Measurements from ENCODE around the gene STARD3NL.
"Not testable (repeated sequence)": the region's sequence is repeated elsewhere in the genome, so short reads cannot be mapped to it uniquely, and the experiment has no call there.

The STARD3NL gene, protein sequence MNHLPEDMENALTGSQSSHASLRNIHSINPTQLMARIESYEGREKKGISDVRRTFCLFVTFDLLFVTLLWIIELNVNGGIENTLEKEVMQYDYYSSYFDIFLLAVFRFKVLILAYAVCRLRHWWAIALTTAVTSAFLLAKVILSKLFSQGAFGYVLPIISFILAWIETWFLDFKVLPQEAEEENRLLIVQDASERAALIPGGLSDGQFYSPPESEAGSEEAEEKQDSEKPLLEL

DNA sequence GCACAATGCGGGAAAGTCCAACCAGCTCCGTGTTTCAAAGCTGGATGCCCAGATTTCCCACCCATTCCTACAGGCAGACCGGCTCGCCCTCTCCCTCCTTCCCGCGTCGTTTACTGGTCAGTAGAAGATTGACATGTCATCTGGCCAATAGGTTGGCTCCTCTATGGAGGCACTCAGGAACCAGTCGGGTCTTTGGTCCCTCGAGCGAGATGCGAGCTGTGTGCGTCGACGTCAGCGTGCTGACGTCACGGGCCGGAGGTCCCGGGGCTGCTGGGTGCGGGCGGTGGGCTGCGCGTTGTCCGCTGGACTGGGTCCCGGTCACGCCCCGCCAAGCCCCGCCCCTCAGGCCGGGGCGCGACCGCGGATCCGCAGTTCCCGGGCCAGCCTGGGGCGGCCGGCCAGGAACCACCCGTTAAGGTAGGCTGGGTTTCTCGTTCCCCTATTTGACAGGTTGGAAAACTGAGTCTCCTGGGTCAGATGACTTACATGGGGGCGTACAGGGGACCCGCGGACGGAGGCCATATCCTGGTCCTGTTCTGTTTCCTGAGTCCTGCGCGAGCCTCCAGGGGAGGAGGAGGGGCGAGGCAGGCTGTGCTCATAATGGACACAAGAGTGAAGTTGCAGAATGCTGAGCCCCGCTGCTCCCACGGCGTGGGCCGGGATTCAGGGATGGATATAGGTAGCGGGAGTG is at the start of gene STARD3NL:
STARD3NL (plus strand) TSS at position 242 of the 691 bp plus-strand sequence. CDS start 29,260 bp downstream, outside the sequence.
- in situ Hi-C loops (cut with HindIII; ENCODE audit: low pct_ligation_motif_present, low pct_unique_long_range_greater_than_20kb, low sequenced_read_pairs): loop anchor here (25.0 kb wide), 1 partner anchor 266 kb away; the partner anchor contains the start of genes EPDR1 and SFRP4
- DNase-seq: peak; percentile 100

DNA sequence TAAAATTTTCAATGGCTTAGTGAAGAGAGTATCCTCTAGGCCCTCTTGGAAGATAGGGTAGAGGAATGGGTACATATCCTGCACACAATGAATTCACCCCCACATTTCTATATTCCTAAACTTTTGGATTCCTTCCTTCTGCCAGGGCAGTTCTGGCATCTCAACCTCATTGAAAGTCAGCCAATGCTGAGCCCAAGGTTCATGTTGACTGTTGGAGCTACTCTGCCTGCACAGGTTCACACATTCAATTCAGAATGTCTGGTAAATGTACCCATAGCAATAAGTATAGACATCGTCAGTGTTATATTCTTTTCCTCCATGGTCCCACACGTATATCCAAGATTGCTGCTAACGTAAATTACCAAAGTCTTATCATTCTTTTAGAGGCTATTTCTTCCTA is 48.9 kb upstream of the STARD3NL start:
- no peak for DNase-seq
- in situ Hi-C loops (cut with HindIII; ENCODE audit: low pct_ligation_motif_present, low pct_unique_long_range_greater_than_20kb, low sequenced_read_pairs): no loop called here

DNA sequence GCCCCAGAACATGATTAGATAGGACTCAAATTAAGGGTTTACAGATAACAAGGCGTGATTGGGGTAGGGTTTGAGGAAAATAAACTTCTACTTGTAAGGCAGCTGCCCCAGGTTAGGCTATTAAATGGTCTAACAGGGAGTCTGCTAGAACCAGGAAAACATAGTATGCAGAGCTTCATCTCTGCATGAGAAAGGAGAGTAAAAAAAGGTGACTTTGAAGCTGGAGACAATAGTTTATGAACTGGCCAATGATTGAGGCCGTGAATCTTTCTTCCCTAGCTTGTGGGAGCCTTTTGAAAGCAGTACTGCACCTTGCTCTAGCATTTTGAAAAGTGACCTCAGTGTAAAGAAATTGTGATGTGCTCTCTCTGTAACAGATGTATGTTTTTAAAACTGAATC is 48.5 kb upstream of the STARD3NL start:
- no peak for DNase-seq
- in situ Hi-C loops (cut with HindIII; ENCODE audit: low pct_ligation_motif_present, low pct_unique_long_range_greater_than_20kb, low sequenced_read_pairs): no loop called here

DNA sequence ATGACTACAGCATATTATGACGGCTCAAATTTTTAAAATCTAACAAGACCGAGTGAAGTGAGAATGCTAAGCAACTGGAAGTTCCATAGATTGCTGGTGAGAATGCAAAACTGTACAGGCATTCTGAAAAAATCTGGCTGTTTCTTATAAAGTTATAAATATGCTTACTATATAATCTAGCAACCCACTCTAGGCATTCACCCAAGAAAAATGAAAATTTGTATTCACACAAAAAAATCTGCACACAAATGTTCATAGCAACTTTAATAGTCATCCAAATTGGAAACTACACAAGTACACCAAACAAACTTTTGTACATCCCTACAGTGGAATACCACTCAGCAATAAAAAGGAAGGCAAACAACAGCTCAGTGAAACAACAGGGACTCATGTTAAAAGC is 39.9 kb upstream of the STARD3NL start:
- in situ Hi-C loops (cut with HindIII; ENCODE audit: low pct_ligation_motif_present, low pct_unique_long_range_greater_than_20kb, low sequenced_read_pairs): no loop called here
- DNase-seq: no peak

DNA sequence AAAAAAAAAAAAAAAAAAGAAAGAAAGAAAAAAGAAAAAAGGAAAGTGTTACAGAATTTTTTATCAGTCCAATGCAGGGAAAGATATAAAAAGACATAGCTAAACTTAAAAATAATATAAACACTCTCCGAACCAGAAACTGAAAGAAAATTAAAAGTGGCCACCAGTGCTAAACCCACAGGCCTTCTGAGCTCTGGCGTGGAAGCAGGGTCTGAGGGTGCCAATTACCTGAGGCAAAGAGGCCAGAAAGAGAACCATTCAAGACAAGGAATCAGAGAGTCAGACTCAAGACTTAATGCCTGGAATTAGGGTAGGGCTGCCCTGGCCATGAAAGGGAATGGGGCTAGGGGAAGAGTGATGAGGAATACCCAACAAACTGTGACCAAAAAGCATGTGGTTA is 36.9 kb upstream of the STARD3NL start:
- no peak for DNase-seq
- in situ Hi-C loops (cut with HindIII; ENCODE audit: low pct_ligation_motif_present, low pct_unique_long_range_greater_than_20kb, low sequenced_read_pairs): no loop called here

DNA sequence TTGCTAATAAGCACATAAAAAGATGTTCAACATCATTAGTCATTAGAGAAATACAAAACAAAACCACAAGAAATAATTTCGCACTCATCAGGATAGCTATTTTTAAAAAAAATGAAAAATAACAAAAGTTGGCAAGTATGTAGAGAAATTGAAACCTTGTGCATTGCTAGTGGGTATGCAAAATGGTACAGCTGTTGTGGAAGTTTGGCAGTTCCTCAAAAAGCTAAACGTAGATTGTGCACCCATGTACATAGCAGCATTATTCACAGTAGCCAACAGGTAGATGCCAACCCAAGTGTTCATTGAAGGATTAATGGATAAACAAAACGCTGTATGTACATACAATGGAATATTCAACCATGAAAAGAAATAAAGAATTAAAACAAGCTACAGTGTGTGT is 35.3 kb upstream of the STARD3NL start:
- in situ Hi-C loops (cut with HindIII; ENCODE audit: low pct_ligation_motif_present, low pct_unique_long_range_greater_than_20kb, low sequenced_read_pairs): no loop called here
- no peak for DNase-seq

DNA sequence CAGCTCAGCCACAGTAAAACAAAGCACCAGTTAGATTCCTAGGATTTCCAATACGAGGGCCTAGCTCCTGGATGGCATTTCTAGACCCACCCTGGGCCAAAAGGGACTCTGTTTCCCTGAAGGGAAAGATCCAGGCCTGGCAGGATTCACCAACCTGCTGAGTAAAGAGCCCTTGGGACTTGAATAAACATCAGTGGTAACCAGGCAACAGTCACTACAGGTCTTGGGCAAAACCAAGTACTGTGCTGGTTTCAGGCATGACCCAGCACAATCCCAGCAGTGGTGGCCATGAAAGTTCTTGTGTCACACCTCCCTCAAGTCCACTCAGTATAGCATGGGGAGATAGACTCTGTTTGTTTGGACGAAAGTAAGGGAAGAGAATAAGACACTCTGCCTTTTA is 31.0 kb upstream of the STARD3NL start:
- no peak for DNase-seq
- in situ Hi-C loops (cut with HindIII; ENCODE audit: low pct_ligation_motif_present, low pct_unique_long_range_greater_than_20kb, low sequenced_read_pairs): no loop called here

DNA sequence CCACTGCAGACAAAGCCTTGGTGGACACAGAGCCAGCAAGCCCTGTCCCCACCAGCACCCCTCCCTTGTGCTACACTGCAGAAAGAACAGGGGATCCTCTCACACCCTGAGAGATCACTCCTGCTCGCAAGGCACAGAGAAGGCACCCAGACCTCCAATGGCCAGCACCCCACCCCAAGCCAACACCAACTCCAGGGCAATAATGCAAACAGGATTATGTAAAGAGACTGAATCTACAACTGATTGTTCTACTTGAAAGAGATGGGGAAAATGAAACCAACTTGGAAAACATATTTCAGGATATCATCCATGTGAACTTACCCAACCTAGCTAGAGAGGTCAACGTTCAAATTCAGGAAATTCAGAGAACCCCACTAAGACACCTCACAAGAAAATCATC is 26.5 kb upstream of the STARD3NL start:
- no peak for DNase-seq
- in situ Hi-C loops (cut with HindIII; ENCODE audit: low pct_ligation_motif_present, low pct_unique_long_range_greater_than_20kb, low sequenced_read_pairs): no loop called here

DNA sequence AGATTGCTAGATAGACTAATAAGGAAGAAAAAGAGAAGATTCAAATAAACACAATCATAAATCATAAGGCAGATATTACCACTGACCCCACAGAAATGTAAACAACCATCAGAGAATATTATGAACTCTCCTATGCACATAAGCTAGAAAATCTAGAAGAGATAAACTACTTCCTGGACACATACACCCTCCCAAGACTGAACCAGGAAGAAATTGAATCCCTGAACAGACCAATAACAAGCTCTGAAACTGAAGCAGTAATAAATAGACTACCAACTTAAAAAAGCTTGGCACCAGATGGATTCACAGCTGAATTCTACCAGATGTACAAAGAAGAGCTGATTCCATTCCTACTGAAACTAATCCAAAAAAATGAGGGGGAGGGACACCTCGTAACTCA is 24.5 kb upstream of the STARD3NL start:
- in situ Hi-C loops (cut with HindIII; ENCODE audit: low pct_ligation_motif_present, low pct_unique_long_range_greater_than_20kb, low sequenced_read_pairs): no loop called here
- no peak for DNase-seq

DNA sequence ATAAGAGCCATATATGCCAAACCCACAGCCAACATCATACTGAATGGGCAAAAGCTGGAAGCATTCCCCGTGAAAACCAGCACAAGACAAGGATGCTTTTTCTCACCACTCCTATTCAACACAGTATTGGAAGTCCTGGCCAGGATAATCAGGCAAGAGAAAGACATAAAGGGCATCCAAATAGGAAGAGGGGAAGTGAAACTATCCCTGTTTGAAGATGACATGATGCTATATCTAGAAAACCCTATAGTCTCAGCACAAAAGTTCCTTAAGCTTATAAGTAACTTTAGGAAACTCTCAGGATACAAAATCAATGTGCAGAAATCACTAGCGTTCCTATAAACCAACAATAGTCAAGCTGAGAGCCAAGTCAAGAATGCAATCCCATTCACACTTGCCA is 23.8 kb upstream of the STARD3NL start:
- in situ Hi-C loops (cut with HindIII; ENCODE audit: low pct_ligation_motif_present, low pct_unique_long_range_greater_than_20kb, low sequenced_read_pairs): no loop called here
- no peak for DNase-seq

DNA sequence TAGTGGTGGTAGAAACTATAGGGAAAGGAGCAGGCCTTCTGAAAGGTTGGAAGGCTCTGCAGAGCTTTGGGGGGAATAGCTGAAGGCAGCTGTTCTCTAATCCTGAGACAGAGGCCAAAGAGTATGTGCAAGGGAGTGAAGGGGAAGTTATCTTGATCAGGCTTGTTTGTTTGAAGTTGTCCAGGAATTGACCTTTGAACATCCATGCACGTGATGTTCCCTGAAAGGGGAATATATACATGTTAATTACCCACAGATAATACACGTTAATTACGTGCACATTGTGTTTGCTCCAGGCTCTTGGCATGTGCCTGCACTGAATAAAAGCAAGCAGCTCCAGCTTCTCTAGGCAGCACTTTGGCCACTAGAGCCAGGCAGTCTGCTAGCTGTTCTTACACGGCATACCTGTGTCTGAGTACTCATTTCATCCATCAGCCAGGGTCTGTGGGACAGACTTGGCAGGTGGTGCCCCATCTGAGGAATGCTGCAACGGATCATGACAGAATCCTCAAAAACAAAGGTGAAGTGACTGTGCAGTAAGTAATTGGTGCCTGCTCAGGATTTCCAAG is 18.0 kb upstream of the STARD3NL start:
- in situ Hi-C loops (cut with HindIII; ENCODE audit: low pct_ligation_motif_present, low pct_unique_long_range_greater_than_20kb, low sequenced_read_pairs): no loop called here
- DNase-seq: no peak

DNA sequence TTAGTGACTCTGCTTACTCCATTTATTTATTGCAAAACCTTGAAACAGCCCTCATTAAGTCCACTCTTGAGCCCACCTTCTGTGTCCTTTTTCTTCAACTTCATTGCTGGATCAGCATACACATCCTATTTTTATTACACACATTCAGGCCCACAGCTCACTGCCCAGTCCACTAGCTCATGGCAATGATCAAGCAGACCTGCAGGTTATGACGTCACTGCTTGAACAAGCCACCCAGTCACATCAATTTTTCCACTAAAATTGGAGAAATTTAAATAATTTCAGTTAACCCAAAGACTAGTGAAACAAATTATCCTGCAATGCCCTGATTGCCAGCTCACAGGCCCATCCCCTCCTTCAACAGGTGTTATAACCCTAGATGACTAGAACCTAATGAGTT is 16.0 kb upstream of the STARD3NL start:
- no peak for DNase-seq
- in situ Hi-C loops (cut with HindIII; ENCODE audit: low pct_ligation_motif_present, low pct_unique_long_range_greater_than_20kb, low sequenced_read_pairs): no loop called here

DNA sequence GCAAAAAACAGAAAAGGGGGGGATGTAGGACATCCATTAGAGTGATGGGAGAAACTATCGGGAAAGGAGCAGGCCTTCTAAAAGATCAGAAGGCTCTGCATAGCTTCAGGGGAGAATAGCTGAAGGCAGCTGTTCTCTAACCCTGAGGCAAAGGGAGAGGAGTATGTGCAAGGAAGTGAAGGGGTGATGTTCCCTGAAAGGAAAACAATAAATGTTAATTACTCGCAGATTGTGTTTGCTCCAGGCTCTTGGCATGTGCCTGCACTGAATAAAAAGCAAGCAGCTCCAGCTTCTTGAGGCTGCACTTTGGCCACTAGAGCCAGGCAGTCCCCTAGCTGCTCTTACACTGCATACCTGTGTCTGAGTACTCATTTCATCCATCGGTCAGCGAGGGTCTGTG is 14.4 kb upstream of the STARD3NL start:
- in situ Hi-C loops (cut with HindIII; ENCODE audit: low pct_ligation_motif_present, low pct_unique_long_range_greater_than_20kb, low sequenced_read_pairs): no loop called here

DNA sequence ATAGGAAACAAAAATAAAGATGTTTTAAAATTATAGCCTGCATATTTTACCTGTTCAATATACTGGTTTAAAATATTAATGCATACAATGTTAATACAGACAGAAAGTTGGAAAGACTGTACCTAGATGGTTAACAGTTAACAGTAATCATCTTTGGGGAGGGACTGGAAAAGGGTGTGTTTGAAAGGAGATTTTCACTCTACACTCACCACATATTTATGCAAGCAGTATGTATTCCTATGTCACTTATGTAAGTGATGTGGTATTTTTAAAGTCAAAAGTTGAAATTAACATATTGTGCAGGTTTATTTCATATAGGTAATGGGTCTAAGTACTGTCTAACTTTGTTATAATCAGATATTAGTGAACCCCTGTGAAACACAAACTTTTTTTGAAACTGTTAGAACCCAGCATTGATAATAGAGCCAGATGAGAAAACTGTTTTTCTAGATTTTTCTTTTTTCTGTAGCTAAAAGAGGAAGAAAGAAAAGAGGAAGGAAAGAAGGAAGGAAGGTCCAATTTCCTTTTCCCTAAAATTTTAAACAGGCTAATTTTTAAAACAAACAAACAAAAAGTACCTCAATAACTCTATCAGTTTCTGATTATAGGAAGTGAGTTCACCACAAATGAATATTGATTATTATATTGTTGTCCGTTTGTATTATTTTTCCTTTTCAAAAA is 9.0 kb upstream of the STARD3NL start:
- in situ Hi-C loops (cut with HindIII; ENCODE audit: low pct_ligation_motif_present, low pct_unique_long_range_greater_than_20kb, low sequenced_read_pairs): no loop called here
- no peak for DNase-seq

More for the DNA sequence above, 14.4 kb upstream of the STARD3NL start:
- DNase-seq: no peak

DNA sequence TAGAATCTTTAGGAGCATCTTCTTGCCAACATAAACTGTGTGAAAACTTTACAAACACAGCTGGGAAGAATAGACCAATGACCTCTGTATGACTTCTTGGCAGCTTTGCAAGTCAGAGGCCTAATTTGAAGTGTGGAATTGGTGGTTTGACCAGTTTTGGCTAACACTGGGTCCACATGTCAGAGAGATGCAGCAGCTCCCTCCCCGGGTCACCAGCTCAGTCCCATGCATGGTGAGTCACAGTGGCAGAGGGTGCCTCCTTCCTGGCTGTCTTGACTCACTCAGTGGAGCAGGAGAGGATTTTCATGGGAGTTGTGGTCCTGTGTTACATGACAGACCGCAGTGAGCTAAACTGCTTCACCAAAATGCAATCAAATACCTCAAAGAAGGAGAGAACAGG is 8.2 kb upstream of the STARD3NL start:
- DNase-seq: peak; percentile 72
- in situ Hi-C loops (cut with HindIII; ENCODE audit: low pct_ligation_motif_present, low pct_unique_long_range_greater_than_20kb, low sequenced_read_pairs): no loop called here

DNA sequence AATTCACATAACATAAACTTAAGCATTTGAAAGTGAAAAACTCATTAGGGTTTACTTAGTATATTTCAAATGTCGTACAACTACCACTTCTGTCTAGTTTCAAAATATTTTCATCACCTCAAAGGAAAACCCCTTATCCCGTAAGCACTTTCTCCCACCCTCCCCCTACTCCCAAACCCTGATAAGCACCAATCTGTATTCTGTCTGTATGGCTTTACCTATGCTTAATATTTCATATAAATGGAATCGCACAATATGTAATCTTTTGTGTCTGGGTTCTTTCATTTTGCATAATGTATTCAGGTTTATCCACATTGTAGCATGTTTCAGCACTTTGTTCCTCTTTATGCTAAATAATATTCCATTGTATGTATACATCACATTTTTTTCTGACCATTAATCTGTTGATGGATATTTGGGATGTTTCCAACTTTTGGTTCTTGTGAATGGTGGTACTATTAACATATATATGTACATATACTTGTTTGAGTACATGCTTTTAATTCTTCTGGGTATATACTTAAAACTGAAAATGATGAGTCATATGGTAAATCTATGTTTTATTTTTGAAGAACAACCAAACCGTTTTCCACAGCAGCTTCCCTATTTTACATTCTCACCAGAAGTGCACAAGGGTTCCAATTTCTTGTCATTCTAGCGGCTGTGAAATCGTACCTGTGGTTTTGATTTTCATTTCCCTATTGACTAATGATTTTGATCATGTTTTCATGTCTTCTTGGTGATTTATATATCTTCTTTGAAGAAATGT is 6.2 kb upstream of the STARD3NL start:
- in situ Hi-C loops (cut with HindIII; ENCODE audit: low pct_ligation_motif_present, low pct_unique_long_range_greater_than_20kb, low sequenced_read_pairs): no loop called here
- no peak for DNase-seq

DNA sequence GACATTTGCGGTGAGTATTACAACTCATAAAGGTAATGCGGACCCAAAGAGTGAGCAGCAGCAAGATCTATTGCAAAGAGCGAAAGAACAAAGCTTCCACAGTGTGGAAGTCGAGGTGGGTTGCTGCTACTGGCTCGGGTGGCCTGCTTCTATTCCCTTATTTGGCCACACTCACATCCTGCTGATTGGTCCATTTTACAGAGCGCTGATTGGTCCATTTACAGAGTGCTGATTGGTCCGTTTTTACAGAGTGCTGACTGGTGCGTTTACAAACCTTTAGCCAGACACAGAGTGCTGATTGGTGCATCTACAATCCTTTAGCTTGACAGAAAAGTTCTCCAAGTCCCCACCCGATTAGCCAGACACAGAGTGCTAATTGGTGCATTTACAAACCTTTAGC is 2.5 kb upstream of the STARD3NL start:
- not testable (repeated sequence) for DNase-seq
- in situ Hi-C loops (cut with HindIII; ENCODE audit: low pct_ligation_motif_present, low pct_unique_long_range_greater_than_20kb, low sequenced_read_pairs): loop anchor here (25.0 kb wide), 1 partner anchor 263 kb away; the partner anchor contains the start of genes EPDR1 and SFRP4

DNA sequence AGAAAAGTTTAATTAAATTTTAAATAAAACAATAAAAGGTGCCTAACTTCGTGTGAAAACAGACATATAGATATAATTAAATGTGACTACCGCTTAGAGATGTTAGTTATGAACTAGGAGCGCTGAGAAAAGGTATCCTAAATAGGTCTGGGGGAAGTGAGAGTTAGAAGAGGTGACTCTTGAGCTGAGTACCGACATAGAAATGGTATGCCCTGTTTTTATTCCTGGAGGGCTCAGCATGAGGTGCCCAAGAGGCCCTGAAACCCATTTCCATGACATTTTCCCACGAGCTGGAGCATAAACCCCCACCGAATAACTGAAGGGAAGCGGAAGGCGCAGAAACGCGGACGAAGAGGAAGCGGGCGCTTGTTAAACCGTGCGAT is 433 bp upstream of the STARD3NL start:
- in situ Hi-C loops (cut with HindIII; ENCODE audit: low pct_ligation_motif_present, low pct_unique_long_range_greater_than_20kb, low sequenced_read_pairs): loop anchor here (25.0 kb wide), 1 partner anchor 265 kb away; the partner anchor contains the start of genes EPDR1 and SFRP4

More for the DNA sequence above, 433 bp upstream of the STARD3NL start:
- DNase-seq: no peak
